ENCODE measurements around the gene MAML2. TPM values are rescaled to one million over a fixed set of nuclear protein-coding genes. Genes with fewer than 3 reads are reported as not detected.

The MAML2 gene
- total and polyA plus RNA-seq, 2 of the 8 experiments (the other 6 are each of a cell fraction or from before 2014, with no cell fraction given), result 3.8 to 6.6 TPM

GRCh38 chr11:96188243-96189006, 154.6 kb downstream of the MAML2 start (continued):
- TF ChIP-seq TBP (IDR thresholded peaks at IDR 0.05; ENCODE audit: low read depth, low read length), result no peak
- no peak for TF ChIP-seq POU5F1 (IDR thresholded peaks at IDR 0.05; ENCODE audit: low read depth, low read length)
- no peak for TF ChIP-seq KDM5A (IDR thresholded peaks at IDR 0.05; ENCODE audit: low read length)
- no peak for TF ChIP-seq MAX (IDR thresholded peaks at IDR 0.05)
- TF ChIP-seq CREB1 (IDR thresholded peaks at IDR 0.05), result no peak
- TF ChIP-seq SP2 (IDR thresholded peaks at IDR 0.05; ENCODE audit: low read length), result no peak
- TF ChIP-seq NRF1 (IDR thresholded peaks at IDR 0.05; ENCODE audit: low read depth, low read length), result no peak
- TF ChIP-seq TCF12 (IDR thresholded peaks at IDR 0.05; ENCODE audit: low read depth, low read length), result no peak
- no peak for TF ChIP-seq CTCF (IDR thresholded peaks at IDR 0.05; ENCODE audit: control extremely low read depth in 1 of 3, insufficient read depth in 1 of 3, low read depth in 1 of 3, low read length in 3 of 3)
- no peak for TF ChIP-seq CBX5 (IDR thresholded peaks at IDR 0.05; ENCODE audit: low read depth, low read length)
- TF ChIP-seq POLR2AphosphoS5 (IDR thresholded peaks at IDR 0.05; ENCODE audit: low read depth, low read length), result no peak
